HAP-1 (cell line): ENCODE measurements around the gene TMEM242.
A peak's percentile ranks its signal among the peaks of the same experiment; 100 is the strongest.
"Not testable (repeated sequence)": the region's sequence is repeated elsewhere in the genome, so short reads cannot be mapped to it uniquely, and the experiment has no call there.

Experiments used
- DNase-seq, 2 experiments: peaks; one replicate each; pipeline ENCODE4 v3.0.0-alpha.2; 2016 to 2020; ENCODE audit warnings: low spot score in 2 of 2
- H3K27me3 ChIP-seq: fragments of 250-450 bp; sonication (Bioruptor Pico); 2 replicates; pipeline ENCODE4 v1.5.1; 2020; ENCODE audit warnings: low read depth, mild to moderate bottlenecking, moderate library complexity
- H3K36me3 ChIP-seq: fragments of 250-450 bp; sonication (Bioruptor Pico); replicated peaks from 2 replicates; pipeline ENCODE4 v1.5.1; 2020; ENCODE audit warnings: mild to moderate bottlenecking
- H3K4me1 ChIP-seq: fragments of 250-450 bp; sonication (Bioruptor Pico); 2 replicates; pipeline ENCODE4 v1.5.1; 2020; ENCODE audit warnings: mild to moderate bottlenecking
- H3K4me3 ChIP-seq: fragments of 250-450 bp; sonication (Bioruptor Pico); 2 replicates; pipeline ENCODE4 v1.5.1; 2020; ENCODE audit warnings: mild to moderate bottlenecking, moderate library complexity
- H3K9me3 ChIP-seq: fragments of 250-450 bp; sonication (Bioruptor Pico); 2 replicates; pipeline ENCODE4 v1.5.1; 2020; ENCODE audit warnings: mild to moderate bottlenecking, moderate library complexity
- in situ Hi-C: fragments of 300-500 bp; cut with MboI; formaldehyde crosslinking; loops from 3 replicates; pipeline ENCODE4 v1.14.3; 2020; ENCODE audit warnings: low sequenced_read_pairs, inconsistent platforms, mixed read lengths

Gene TMEM242

GRCh38 chr6:157323255-157323965 is at the start of gene TMEM242:
Gene TMEM242 (minus strand): TSS chr6:157323519. CDS start chr6:157323499, 20 bp downstream.
- Histone ChIP-seq H3K4me1 (peaks cover 6% of the 10 kb centered on the region), H3K4me3 (peak within 1 kb of the TSS; percentile 89), H3K9me3 (no peaks in the 10 kb centered on the region), H3K27me3 (peaks cover 10% of the 10 kb centered on the region), H3K36me3 (no peaks in the 10 kb centered on the region; the same call in 1 of the 2 replicates)
- peak; percentile 83 to 94 for DNase-seq
- in situ Hi-C loops = no loop called here

GRCh38 chr6:157372501-157373280 is 49.4 kb upstream of the TMEM242 start:
- in situ Hi-C loops = no loop called here
- no peaks in the 10 kb centered on the region for H3K9me3 ChIP-seq
- H3K36me3 ChIP-seq = no peaks in the 10 kb centered on the region

GRCh38 chr6:157370755-157371154 is 47.4 kb upstream of the TMEM242 start:
- no peaks in the 10 kb centered on the region for H3K36me3 ChIP-seq
- in situ Hi-C loops = no loop called here
- no peak for DNase-seq
- H3K27me3 ChIP-seq = 0 out of 2 replicates have a peak, but pooled peaks cover 2% of the 10 kb centered on the region
- no peak overlapping the region for H3K4me3 ChIP-seq
- no peaks in the 10 kb centered on the region for H3K9me3 ChIP-seq
- H3K4me1 ChIP-seq = no peaks in the 10 kb centered on the region; the same call in none of the 2 replicates

More at GRCh38 chr6:157372501-157373280, 49.4 kb upstream of the TMEM242 start:
- no peak overlapping the region for H3K4me3 ChIP-seq
- DNase-seq = no peak
- H3K27me3 ChIP-seq = no peaks in the 10 kb centered on the region
- H3K4me1 ChIP-seq = no peaks in the 10 kb centered on the region; the same call in none of the 2 replicates

GRCh38 chr6:157368359-157369049 is 45.2 kb upstream of the TMEM242 start:
- Histone ChIP-seq H3K27me3 (peaks cover 7% of the 10 kb centered on the region; the same call in 1 of the 2 replicates), H3K9me3 (no peaks in the 10 kb centered on the region), H3K4me1 (no peaks in the 10 kb centered on the region), H3K36me3 (no peaks in the 10 kb centered on the region), H3K4me3 (no peak overlapping the region)
- no peak for DNase-seq
- in situ Hi-C loops = no loop called here

- in situ Hi-C loops = no loop called here
- H3K4me1 ChIP-seq = no peaks in the 10 kb centered on the region
- peaks cover 7% of the 10 kb centered on the region; the same call in 1 of the 2 replicates for H3K27me3 ChIP-seq
- no peak overlapping the region for H3K4me3 ChIP-seq
- H3K36me3 ChIP-seq = no peaks in the 10 kb centered on the region
- no peak for DNase-seq
- no peaks in the 10 kb centered on the region for H3K9me3 ChIP-seq
These were observed 43.3 kb upstream of the TMEM242 start for GRCh38 chr6:157366648-157367047.

GRCh38 chr6:157364705-157365104 is 41.4 kb upstream of the TMEM242 start:
- H3K4me1 ChIP-seq = no peaks in the 10 kb centered on the region
- no peak for DNase-seq
- no peak overlapping the region for H3K4me3 ChIP-seq
- no peaks in the 10 kb centered on the region for H3K36me3 ChIP-seq
- H3K27me3 ChIP-seq = peaks cover 7% of the 10 kb centered on the region; the same call in 1 of the 2 replicates
- H3K9me3 ChIP-seq = no peaks in the 10 kb centered on the region
- in situ Hi-C loops = no loop called here

- H3K36me3 ChIP-seq = no peaks in the 10 kb centered on the region
- in situ Hi-C loops = no loop called here
- no peak for DNase-seq
- H3K9me3 ChIP-seq = no peaks in the 10 kb centered on the region
- H3K4me1 ChIP-seq = no peaks in the 10 kb centered on the region
- no peak overlapping the region for H3K4me3 ChIP-seq
- peaks cover 5% of the 10 kb centered on the region; the same call in 1 of the 2 replicates for H3K27me3 ChIP-seq
These were observed 38.6 kb upstream of the TMEM242 start for GRCh38 chr6:157361886-157362285.

GRCh38 chr6:157358287-157358686 is 35.0 kb upstream of the TMEM242 start:
- Histone ChIP-seq H3K4me1 (no peaks in the 10 kb centered on the region), H3K27me3 (peaks cover 2% of the 10 kb centered on the region), H3K9me3 (no peaks in the 10 kb centered on the region), H3K36me3 (no peaks in the 10 kb centered on the region), H3K4me3 (no peak overlapping the region)
- in situ Hi-C loops = no loop called here
- DNase-seq = no peak

GRCh38 chr6:157346373-157346772 is 23.1 kb upstream of the TMEM242 start:
- in situ Hi-C loops = no loop called here

GRCh38 chr6:157343732-157344131 is 20.4 kb upstream of the TMEM242 start:
- Histone ChIP-seq H3K4me1 (no peaks in the 10 kb centered on the region), H3K36me3 (no peaks in the 10 kb centered on the region), H3K9me3 (no peaks in the 10 kb centered on the region; the same call in 1 of the 2 replicates), H3K4me3 (no peak overlapping the region), H3K27me3 (peaks cover 18% of the 10 kb centered on the region)
- DNase-seq = no peak
- in situ Hi-C loops = no loop called here

More at GRCh38 chr6:157346373-157346772, 23.1 kb upstream of the TMEM242 start:
- Histone ChIP-seq H3K4me1 (no peaks in the 10 kb centered on the region), H3K9me3 (no peaks in the 10 kb centered on the region; the same call in 1 of the 2 replicates), H3K36me3 (no peaks in the 10 kb centered on the region), H3K27me3 (peaks cover 16% of the 10 kb centered on the region), H3K4me3 (no peak overlapping the region)
- no peak for DNase-seq

- DNase-seq = no peak
These were observed 16.1 kb upstream of the TMEM242 start for GRCh38 chr6:157339432-157339831.

GRCh38 chr6:157337751-157338150 is 14.4 kb upstream of the TMEM242 start:
- H3K27me3 ChIP-seq = peaks cover 10% of the 10 kb centered on the region
- H3K4me3 ChIP-seq = no peak overlapping the region
- DNase-seq = no peak
- H3K36me3 ChIP-seq = no peaks in the 10 kb centered on the region
- in situ Hi-C loops = no loop called here
- no peaks in the 10 kb centered on the region for H3K4me1 ChIP-seq
- no peaks in the 10 kb centered on the region for H3K9me3 ChIP-seq

More at GRCh38 chr6:157339432-157339831, 16.1 kb upstream of the TMEM242 start:
- in situ Hi-C loops = no loop called here
- H3K4me3 ChIP-seq = no peak overlapping the region
- no peaks in the 10 kb centered on the region for H3K36me3 ChIP-seq
- H3K9me3 ChIP-seq = no peaks in the 10 kb centered on the region
- peaks cover 14% of the 10 kb centered on the region for H3K27me3 ChIP-seq
- H3K4me1 ChIP-seq = no peaks in the 10 kb centered on the region

- H3K4me1 ChIP-seq, in situ Hi-C loops, H3K27me3 ChIP-seq, H3K9me3 ChIP-seq, H3K4me3 ChIP-seq, H3K36me3 ChIP-seq, DNase-seq: not testable (repeated sequence)
These were observed 14.0 kb upstream of the TMEM242 start for GRCh38 chr6:157337276-157337675.
